ENCODE results near the gene TMEM107. TPM values are rescaled to one million over a fixed set of nuclear protein-coding genes. Genes with fewer than 3 reads are reported as not detected.
A peak's percentile ranks its signal among the peaks of the same experiment; 100 is the strongest.

Gene TMEM107
- total RNA-seq, 1 donor: 23.7 TPM

- peak; percentile 81 for DNase-seq (ENCODE audit: low read depth)
Measured at GRCh38 chr17:8163978-8164814, 12.0 kb downstream of the TMEM107 start.

GRCh38 chr17:8162997-8163977, 12.9 kb downstream of the TMEM107 start:
- DNase-seq (ENCODE audit: low read depth): no peak
- H3K4me3 ChIP-seq (ENCODE audit: low read depth, low read length): peak overlapping the region; percentile 91
- no peak for TF ChIP-seq CTCF (IDR thresholded peaks at IDR 0.05; ENCODE audit: insufficient read depth, low read depth, low read length)

More at GRCh38 chr17:8163978-8164814, 12.0 kb downstream of the TMEM107 start:
- no peak for TF ChIP-seq CTCF (IDR thresholded peaks at IDR 0.05; ENCODE audit: insufficient read depth, low read depth, low read length)
- no peak overlapping the region for H3K4me3 ChIP-seq (ENCODE audit: low read depth, low read length)

GRCh38 chr17:8162233-8162996, 13.8 kb downstream of the TMEM107 start, which contains the start of gene VAMP2:
Gene VAMP2 (minus strand): TSS chr17:8162948. CDS start chr17:8162879, 69 bp downstream.
- peak within 1 kb of the TSS; percentile 91 for H3K4me3 ChIP-seq (ENCODE audit: low read depth, low read length)
- peak; percentile 64 for DNase-seq (ENCODE audit: low read depth)
- no peak for TF ChIP-seq CTCF (IDR thresholded peaks at IDR 0.05; ENCODE audit: insufficient read depth, low read depth, low read length)

- no peak for TF ChIP-seq CTCF (IDR thresholded peaks at IDR 0.05; ENCODE audit: insufficient read depth, low read depth, low read length)
- peak overlapping the region; percentile 91 for H3K4me3 ChIP-seq (ENCODE audit: low read depth, low read length)
- DNase-seq (ENCODE audit: low read depth): no peak
Measured at GRCh38 chr17:8161289-8162232, 14.6 kb downstream of the TMEM107 start.

GRCh38 chr17:8160741-8161221, 15.4 kb downstream of the TMEM107 start:
- peak overlapping the region; percentile 12 for H3K4me3 ChIP-seq (ENCODE audit: low read depth, low read length)
- no peak for TF ChIP-seq CTCF (IDR thresholded peaks at IDR 0.05; ENCODE audit: insufficient read depth, low read depth, low read length)
- DNase-seq (ENCODE audit: low read depth): no peak
